Endothelial cell of umbilical vein (primary cell): Measurements from ENCODE around the gene CDK15.

Experiments used
- EZH2 ChIP-seq: IDR thresholded peaks from 2 replicates; pipeline ENCODE4 v1.6.1; 2012; ENCODE audit warnings: borderline replicate concordance, low read depth, mild to moderate bottlenecking, moderate library complexity, low read length, inconsistent platforms; ENCODE audit not compliant: severe bottlenecking
- FOS ChIP-seq: IDR thresholded peaks from 2 replicates; pipeline ENCODE4 v1.6.1; 2011; ENCODE audit warnings: mild to moderate bottlenecking, low read length, moderate library complexity, borderline replicate concordance; ENCODE audit not compliant: insufficient read depth
- GATA2 ChIP-seq: IDR thresholded peaks from 2 replicates; pipeline ENCODE4 v1.7.0; 2011; ENCODE audit warnings: low read depth, mild to moderate bottlenecking, moderate library complexity, mixed read lengths, low read length; ENCODE audit not compliant: insufficient read length, insufficient read depth
- JUN ChIP-seq: IDR thresholded peaks from 2 replicates; pipeline ENCODE4 v1.6.1; 2011; ENCODE audit warnings: borderline replicate concordance, low read depth; ENCODE audit not compliant: insufficient read length, insufficient read depth
- MYC ChIP-seq: IDR thresholded peaks from one replicate; pipeline ENCODE4 v1.6.1; 2011; ENCODE audit warnings: mild to moderate bottlenecking, low read depth, low read length
- POLR2A ChIP-seq: IDR thresholded peaks from 2 replicates; pipeline ENCODE4 v1.6.1; 2012; ENCODE audit warnings: low read depth, mild to moderate bottlenecking, control low read depth, low read length
- POLR2AphosphoS5 ChIP-seq: IDR thresholded peaks from 2 replicates; pipeline ENCODE4 v1.6.1; 2012; ENCODE audit warnings: low read depth, mild to moderate bottlenecking, control low read depth, low read length, moderate library complexity; ENCODE audit not compliant: insufficient read depth
- TF ChIP-seq, protein P1 (sequence below), 2 donors: IDR thresholded peaks; 1 replicate in 1 of 2; 2 replicates in 1 of 2; pipeline ENCODE4 v1.5.1; 2011; ENCODE audit warnings: low read length in 2 of 2, mild to moderate bottlenecking in 2 of 2, moderate library complexity in 2 of 2, control low read depth in 1 of 2, inconsistent platforms in 1 of 2, low read depth in 1 of 2; ENCODE audit not compliant: insufficient read depth in 1 of 2; ENCODE audit errors: extremely low read depth in 1 of 2
- TF ChIP-seq, protein P2 (sequence below): IDR thresholded peaks from 2 replicates; pipeline ENCODE4 v1.6.1; 2011; ENCODE audit not compliant: insufficient read depth, insufficient read length

DNA sequence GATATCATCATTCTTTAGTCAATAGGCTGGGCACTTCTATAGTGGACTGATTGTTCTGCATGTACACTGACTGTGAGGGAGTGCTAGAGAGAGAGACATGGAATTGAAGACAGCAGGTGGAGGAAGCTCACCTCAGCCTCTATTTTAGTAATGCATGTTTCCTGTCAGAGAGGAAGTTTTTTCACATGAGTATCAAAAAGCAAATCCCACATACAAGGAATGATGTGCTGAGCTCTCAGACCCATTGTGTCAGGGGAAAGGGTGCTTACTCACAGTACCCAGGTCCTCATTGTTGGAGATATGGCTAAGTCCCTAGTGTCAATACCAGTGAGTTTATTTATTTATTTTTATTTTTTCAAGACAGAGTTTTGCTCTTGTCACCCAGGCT lies 9.9 kb upstream of the CDK15 start:
- TF ChIP-seq POLR2A (no peak), FOS (no peak), MYC (no peak), JUN (no peak), POLR2AphosphoS5 (no peak), EZH2 (no peak), GATA2 (no peak)
- TF ChIP-seq, protein P1, sequence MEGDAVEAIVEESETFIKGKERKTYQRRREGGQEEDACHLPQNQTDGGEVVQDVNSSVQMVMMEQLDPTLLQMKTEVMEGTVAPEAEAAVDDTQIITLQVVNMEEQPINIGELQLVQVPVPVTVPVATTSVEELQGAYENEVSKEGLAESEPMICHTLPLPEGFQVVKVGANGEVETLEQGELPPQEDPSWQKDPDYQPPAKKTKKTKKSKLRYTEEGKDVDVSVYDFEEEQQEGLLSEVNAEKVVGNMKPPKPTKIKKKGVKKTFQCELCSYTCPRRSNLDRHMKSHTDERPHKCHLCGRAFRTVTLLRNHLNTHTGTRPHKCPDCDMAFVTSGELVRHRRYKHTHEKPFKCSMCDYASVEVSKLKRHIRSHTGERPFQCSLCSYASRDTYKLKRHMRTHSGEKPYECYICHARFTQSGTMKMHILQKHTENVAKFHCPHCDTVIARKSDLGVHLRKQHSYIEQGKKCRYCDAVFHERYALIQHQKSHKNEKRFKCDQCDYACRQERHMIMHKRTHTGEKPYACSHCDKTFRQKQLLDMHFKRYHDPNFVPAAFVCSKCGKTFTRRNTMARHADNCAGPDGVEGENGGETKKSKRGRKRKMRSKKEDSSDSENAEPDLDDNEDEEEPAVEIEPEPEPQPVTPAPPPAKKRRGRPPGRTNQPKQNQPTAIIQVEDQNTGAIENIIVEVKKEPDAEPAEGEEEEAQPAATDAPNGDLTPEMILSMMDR (IDR thresholded peaks at IDR 0.05; ENCODE audit: extremely low read depth in 1 of 2, insufficient read depth in 1 of 2, low read depth in 1 of 2, low read length in 2 of 2) = no peak
- TF ChIP-seq, protein P2, sequence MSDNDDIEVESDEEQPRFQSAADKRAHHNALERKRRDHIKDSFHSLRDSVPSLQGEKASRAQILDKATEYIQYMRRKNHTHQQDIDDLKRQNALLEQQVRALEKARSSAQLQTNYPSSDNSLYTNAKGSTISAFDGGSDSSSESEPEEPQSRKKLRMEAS = no peak
